Activated CD8-positive, alpha-beta memory T cell treated with anti-CD3 and anti-CD28 coated beads for 48 hours (primary cell): ENCODE measurements around the gene TFEB.

Experiments
- DNase-seq, 3 experiments: peaks; one replicate each; pipeline ENCODE4 v3.0.0-alpha.2; 2020; ENCODE audit warnings: low read depth in 2 of 3, low spot score in 2 of 3

TFEB gene

DNA sequence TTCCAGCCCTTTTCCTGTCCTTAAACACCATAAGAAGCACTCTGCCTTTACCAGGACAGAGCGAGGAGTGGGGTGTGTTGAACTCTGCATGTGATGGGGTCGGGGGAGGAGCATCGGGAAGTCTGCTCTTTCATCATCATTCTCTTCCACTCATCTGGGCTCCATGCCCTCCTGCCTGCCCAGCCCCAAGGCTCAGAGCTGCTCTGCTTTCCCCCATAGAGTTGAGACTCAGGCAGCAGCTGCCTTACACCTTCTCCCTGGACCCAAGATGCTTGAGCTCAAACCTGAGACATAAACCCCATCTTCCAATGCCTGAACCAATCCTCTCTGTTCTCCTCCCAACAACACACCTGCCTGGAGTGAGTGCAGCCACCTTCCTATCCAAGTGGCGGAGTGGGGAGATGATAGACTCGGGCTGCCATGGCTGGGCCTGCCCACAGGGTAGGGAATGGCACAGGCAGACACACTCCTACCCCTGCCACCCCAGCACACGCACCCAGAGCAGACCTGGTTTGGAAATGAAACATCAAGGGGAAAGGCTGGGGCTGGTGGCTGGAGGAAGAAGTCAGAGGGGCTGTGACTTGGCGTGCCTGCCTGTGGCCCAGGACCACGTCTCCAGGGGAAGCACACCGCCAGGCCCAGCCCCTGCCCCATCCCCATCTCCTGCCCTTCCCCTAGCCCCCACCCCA lies 28.4 kb downstream of the TFEB start:
- DNase-seq = no peak

GRCh38 chr6:41705996-41706835 lies 29.2 kb downstream of the TFEB start:
- peak; percentile 41 to 52 (median 49) for DNase-seq

- DNase-seq = no peak
Measured at GRCh38 chr6:41705311-41705995, 30.0 kb downstream of the TFEB start.

DNA sequence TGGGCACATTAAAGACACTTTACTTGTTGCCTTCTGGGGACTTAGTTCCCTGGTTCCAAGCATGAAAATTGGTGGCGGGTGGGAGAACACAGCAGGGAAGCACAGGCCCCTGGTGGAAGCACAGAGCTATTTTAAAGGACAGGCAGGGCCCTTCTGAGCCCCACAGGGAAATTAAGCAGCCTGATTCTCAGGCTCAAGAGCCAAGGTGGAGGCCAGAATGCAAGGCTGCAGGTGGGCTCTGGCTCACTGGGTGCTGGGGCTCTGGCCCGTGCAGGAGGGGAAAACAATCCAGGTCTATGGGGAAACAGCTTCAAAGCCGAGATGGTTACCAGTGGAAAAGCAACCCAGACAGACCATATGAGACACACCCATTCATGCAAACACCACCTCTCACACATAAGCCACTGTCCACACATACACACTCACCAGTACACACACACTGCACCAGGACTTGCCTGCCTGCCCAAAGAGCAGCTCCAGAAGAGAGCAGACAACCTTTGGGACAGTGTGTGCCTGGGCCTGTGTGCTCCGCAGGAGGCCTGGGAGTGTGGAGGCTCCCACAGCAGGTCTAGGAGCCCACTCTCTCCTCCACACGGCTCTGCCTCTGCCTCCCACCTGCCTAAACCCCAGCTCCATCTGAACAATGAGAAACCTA lies 30.6 kb downstream of the TFEB start:
- no peak for DNase-seq

- DNase-seq = no peak
Measured at GRCh38 chr6:41704028-41704427, 31.4 kb downstream of the TFEB start.

- DNase-seq = no peak
Measured at GRCh38 chr6:41702771-41703494, 32.5 kb downstream of the TFEB start.

DNA sequence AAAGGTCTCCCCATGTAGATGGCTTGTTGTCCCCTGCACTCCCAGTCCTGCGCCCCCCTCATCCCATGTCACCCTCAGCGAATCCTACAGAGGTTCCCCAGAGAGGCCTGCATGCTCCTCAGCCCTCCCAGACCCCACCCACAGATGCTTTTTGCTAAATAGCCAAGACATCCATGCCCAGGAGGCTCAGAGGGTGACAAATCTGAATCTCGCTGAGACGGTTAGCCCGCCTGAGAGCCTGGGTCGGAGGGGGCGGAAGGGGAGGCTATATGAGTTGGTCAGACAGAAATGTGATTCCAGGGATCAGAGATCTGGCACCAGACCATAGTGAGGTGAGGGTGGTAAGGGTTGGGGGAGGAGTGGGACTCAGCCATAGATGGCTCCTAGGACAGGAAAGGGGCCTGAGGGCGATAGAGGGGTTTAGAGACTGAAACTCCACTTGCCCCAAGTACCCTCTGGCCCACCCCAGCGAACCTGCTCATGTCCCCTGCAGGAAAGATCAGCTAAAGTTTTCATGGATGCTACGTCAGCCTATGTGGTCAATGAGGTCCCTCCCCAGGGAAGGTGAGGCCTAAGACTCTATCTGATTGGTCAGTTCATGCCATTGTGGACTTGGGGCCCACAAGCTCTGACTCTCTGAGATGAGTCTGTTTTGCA lies 33.2 kb downstream of the TFEB start:
- no peak for DNase-seq

DNA sequence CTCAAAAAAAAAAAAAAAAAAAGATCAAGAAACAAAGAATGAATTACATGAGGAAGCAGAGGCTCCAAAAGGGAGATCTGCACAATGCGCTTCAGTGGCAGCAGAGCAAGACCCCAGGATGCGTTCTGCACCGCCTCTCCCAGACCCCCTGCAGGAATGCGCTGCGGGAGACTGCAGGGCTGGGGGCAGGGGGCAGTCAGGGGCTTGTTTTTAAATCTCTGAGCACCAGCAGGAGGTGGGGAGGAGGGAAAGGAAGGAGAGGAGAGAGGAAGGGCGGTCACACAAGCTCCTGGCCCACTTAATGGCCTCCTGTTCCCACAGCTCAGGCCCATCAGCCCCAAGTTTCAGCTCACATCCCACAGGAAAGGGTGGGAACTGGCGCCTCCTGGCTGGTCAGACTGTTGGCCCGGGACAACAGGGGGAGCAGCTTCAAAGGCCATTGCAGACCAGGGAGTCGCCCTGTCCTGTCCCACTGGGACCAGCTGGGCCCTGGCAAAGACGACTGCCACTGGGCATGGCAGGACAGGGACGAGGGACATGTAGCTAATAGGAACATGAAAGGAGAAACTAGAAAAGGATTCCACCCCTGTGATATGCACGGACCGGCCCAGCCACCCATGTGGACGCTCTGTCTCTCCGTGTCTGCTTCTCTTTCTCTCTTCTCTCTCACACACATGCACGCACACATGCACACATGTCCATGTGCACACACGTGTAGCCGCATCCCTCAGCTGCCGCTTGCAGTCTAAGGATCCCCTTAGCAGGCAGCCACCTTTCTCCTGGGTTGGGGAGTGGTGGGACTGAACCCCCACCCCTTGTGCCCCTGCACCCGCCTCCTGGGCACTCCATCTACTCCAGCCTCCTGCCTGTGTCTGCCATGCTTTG lies 34.7 kb downstream of the TFEB start:
- no peak for DNase-seq

DNA sequence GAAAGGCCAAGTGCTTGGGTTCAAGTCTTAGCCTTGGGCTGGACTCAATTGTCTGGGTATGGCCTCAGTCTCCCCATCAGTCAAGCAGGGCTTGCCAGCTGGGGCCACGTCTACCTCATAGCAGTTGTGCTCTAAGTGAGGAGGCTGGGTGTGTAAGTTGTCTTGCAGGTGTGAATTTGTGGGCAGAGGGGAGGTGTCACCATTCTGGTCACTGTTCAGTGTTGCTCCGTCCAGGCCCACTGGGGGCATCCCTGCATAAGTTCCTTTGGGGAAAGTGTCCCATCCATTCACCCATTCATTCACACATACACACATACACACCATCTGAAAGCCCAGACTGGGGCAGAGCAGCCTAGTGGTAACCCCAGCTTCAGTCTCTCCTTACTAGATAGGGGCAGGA lies 36.3 kb downstream of the TFEB start:
- no peak for DNase-seq

DNA sequence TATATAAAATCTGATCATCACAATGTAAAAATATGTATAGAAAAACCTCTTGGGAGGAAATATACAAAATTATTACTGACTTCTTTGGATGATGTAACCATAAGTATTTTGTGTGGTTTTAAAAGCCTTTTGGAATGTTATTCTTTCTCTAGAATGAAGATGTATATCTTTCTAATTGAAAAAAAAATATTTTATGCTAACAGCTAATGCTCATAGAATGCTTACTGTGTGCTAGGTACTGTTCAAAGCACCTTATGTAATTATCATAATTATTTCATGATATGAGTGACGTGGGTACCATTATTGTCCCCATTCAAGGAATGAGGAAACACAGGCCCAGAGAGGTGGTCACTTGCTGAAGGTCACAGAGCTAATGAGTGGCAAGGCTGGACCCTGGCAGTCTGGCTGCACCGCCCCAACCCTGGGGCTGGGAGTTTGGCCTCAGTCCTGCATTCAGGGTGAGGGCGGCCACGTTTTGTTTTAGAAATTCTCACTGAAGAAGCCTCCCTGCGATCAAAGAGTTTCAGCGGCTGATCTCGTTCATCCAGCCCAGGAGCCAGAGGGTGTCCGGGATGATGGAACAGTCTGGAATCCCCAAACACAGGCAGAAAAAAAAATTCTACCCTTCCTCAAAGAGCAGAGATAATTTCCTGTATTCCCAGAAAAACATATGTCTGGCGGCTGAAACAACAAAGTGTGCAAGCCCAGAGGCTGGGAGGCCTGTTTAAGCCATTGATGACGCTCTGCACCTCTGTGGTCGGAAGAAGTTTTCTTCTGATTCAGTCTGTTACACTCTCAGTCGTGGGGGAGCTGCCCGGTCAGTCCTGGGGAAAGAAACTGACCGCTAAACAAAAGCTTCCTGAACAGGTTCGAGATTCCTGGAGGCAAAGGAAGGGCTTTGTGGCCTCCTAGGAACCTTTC lies 37.3 kb downstream of the TFEB start:
- DNase-seq = no peak

GRCh38 chr6:41696788-41697187 lies 38.6 kb downstream of the TFEB start:
- no peak for DNase-seq

DNA sequence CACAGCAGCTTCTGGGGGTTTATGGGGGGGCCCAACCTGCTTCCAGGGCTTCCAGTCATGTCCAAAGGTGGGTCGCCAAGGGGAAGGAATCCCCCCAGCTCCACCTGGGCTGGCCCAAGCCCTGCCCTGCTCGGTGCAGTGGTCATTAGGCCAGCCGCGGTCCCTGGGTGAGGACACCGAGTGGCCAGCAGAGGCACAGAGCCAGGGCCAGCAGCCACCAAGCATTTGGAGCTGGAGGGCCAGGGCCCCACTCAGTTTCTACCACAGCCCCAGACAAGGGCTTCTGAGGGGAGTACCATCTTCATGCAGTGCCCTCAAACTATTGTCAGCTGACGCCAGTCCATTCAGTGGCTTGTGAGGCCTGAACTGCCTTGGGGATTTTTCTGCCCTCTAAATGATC lies 39.6 kb downstream of the TFEB start:
- DNase-seq = no peak

- DNase-seq = no peak
Measured at GRCh38 chr6:41694815-41695526, 40.4 kb downstream of the TFEB start.

- no peak for DNase-seq
Measured at GRCh38 chr6:41693281-41694240, 41.8 kb downstream of the TFEB start.

GRCh38 chr6:41692730-41693129 lies 42.7 kb downstream of the TFEB start:
- DNase-seq = no peak

GRCh38 chr6:41692080-41692675 lies 43.2 kb downstream of the TFEB start:
- DNase-seq = no peak
